Activated T-helper 2 cell treated with anti-CD3 and anti-CD28 coated beads, Interferon-gamma antibody, Interleukin-2, Interleukin-4, amounts not matched to agents 10 μg/mL and 5 μg/mL and 100 μg/mL, durations not matched to agents 14 hours and 24 hours and 36 hours (primary cell): Measurements from ENCODE around the gene ZNF737. TPM values are rescaled to one million over a fixed set of nuclear protein-coding genes. Genes with fewer than 3 reads are reported as not detected.
"Not testable (repeated sequence)": the region's sequence is repeated elsewhere in the genome, so short reads cannot be mapped to it uniquely, and the experiment has no call there.

Source experiments
- DNase-seq: peaks from one replicate; pipeline ENCODE4 v3.0.0; 2021; ENCODE audit warnings: low spot score
- H3K27ac Mint-ChIP-seq: one replicate; pipeline ENCODE4 v1.8.0; 2021; ENCODE audit warnings: mixed read lengths
- H3K27me3 Mint-ChIP-seq: one replicate; pipeline ENCODE4 v1.8.0; 2021; ENCODE audit warnings: low read depth, mixed read lengths
- H3K36me3 Mint-ChIP-seq: one replicate; pipeline ENCODE4 v1.8.0; 2021; ENCODE audit warnings: low read depth, mixed read lengths
- H3K4me1 Mint-ChIP-seq: one replicate; pipeline ENCODE4 v1.8.0; 2021; ENCODE audit warnings: low read depth, mixed read lengths
- H3K4me3 Mint-ChIP-seq: one replicate; pipeline ENCODE4 v1.8.0; 2021; ENCODE audit warnings: low read depth, mild to moderate bottlenecking, moderate library complexity, mixed read lengths
- H3K9me3 Mint-ChIP-seq: one replicate; pipeline ENCODE4 v1.8.0; 2021; ENCODE audit warnings: mixed read lengths
- intact Hi-C: fragments of 100-400 bp; cut with micrococcal nuclease; formaldehyde crosslinking; loops from one replicate; pipeline ENCODE4 v1.15.1; 2023
- total RNA-seq: library from RNA; stranded (reverse); gene quantifications from 2 replicates; pipeline ENCODE4 v1.2.3, GENCODE V29; 2022

ZNF737 gene
- 7.0 TPM in 2 replicates for total RNA-seq

DNA sequence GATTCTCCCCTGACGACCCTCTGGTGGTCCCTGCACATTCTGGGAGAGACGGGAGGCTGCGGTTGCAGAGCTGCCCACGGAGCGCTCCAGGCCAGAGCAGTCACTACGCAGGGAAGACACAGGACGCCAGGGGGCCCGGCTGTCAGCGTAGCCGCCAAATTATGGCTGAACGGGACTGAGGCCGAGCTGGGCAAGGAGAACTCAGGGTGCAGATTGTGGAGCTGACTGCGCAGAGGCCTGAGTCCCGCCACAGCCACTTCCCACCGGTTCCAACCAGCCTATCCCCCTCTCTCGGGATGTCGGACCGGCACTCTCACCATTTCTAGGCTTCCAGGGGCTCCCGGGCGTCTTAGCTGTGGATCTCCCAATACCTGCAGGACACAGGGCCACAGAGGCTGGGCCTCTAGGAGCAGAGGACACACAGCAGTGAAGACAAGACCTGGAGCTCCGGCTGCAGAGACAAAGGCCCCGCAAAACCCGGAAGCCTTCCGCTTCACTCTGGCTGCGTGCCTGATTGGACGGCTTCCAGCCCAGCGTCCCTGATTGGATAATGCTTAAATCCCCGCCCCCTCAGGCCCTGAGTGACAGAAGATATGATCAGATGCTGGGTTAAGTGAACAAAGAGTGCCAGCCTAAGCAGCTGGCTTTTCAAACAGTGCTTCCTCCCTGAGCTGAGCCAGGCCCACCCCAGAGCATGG lies at the start of gene ZNF737:
TSS of gene ZNF737 (minus strand) at position 461 of the 698 bp plus-strand sequence. CDS start at position 320, 141 bp downstream.
- Mint-ChIP-seq H3K9me3 (peaks cover 51% of the 10 kb centered on the region), H3K27me3 (no peaks in the 10 kb centered on the region), H3K4me3 (peak within 1 kb of the TSS; percentile 97), H3K27ac (peak within 1 kb of the TSS; percentile 97), H3K36me3 (peaks cover 49% of the 10 kb centered on the region), H3K4me1 (peaks cover 12% of the 10 kb centered on the region)
- intact Hi-C loops = loop anchor here (10.0 kb wide), 2 partner anchors 759 to 901 kb away; partner anchors contain the start of genes ATP13A1, ZNF101 and ZNF708
- peak; percentile 86 for DNase-seq

DNA sequence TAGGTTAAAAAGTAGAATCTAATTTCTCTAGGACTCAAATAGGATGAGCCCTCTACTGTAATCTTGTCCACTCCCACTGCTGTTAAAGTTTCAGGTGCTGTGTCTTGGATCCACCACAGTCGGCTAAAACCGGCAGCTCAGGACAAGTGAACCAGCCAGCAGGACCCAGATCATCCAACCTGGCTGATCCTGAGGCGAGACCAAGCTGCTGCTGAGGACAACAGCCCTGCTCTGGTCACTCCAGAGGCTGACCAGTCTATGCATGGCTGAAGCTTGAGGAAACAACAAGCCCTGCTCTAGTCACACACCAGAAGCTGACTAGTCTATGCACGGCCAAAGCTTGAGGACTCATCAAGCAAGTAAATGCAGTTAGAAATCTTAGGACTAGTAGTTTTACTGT lies 49.4 kb upstream of the ZNF737 start:
- H3K27me3 Mint-ChIP-seq, H3K4me3 Mint-ChIP-seq, H3K4me1 Mint-ChIP-seq, DNase-seq, H3K27ac Mint-ChIP-seq, H3K36me3 Mint-ChIP-seq, intact Hi-C loops: not testable (repeated sequence)
- peaks cover 72% of the 10 kb centered on the region for H3K9me3 Mint-ChIP-seq

DNA sequence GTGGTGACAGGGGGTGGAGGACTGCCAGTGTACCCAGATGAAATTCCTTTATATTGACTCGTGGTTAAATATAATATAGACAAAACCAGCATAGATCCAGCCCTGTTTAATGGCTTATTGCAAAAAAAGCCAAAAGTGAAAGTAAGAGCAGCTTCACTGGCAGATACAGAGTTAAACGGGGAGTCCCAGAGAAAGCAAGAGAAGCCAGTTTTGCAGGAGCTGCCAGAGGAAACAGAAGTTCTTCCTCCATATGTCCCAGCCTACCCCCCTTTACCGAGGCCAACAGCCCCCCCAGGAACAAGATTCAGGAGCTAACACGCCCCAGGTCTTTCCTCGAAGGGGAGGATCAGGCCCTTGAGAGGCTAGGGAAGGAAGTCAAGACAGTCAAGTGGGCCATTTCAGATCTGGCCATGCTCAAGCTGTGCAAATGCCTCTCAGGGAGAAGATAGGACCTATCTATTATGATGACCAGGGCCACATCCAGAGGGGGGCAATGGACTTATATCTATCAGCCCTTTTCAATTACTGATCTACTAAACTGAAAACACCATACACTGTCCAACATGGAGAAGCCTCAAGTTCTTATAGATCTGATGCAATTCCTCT lies 47.2 kb upstream of the ZNF737 start:
- H3K27me3 Mint-ChIP-seq = no peaks in the 10 kb centered on the region
- H3K4me3 Mint-ChIP-seq = no peak overlapping the region
- no peaks in the 10 kb centered on the region for H3K4me1 Mint-ChIP-seq
- H3K27ac Mint-ChIP-seq = no peak overlapping the region
- intact Hi-C loops = no loop called here
- DNase-seq = no peak
- no peaks in the 10 kb centered on the region for H3K36me3 Mint-ChIP-seq
- H3K9me3 Mint-ChIP-seq = peaks cover 79% of the 10 kb centered on the region

DNA sequence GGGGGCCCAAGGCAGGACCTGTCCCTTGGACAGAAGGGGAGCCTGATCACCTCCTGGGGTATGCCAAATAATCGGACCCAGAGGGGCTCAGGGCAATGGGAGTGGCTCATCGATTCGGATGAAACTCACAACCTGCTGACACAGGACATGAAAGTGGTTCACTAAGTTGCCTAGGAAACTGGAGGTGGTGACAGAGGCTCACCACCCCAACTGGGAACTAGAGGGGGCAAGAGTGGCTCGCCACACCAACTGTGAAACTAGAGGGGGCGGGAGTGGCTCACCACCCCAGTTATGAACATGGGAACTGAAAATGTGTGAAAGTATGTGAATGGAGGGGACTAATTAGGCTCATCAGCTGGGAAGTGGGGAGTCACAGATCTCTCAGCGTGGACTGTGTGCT lies 46.3 kb upstream of the ZNF737 start:
- no peak overlapping the region for H3K4me3 Mint-ChIP-seq
- H3K36me3 Mint-ChIP-seq = no peaks in the 10 kb centered on the region
- no peaks in the 10 kb centered on the region for H3K27me3 Mint-ChIP-seq
- H3K27ac Mint-ChIP-seq = no peak overlapping the region
- peaks cover 76% of the 10 kb centered on the region for H3K9me3 Mint-ChIP-seq
- DNase-seq = no peak
- H3K4me1 Mint-ChIP-seq = no peaks in the 10 kb centered on the region
- intact Hi-C loops = no loop called here

DNA sequence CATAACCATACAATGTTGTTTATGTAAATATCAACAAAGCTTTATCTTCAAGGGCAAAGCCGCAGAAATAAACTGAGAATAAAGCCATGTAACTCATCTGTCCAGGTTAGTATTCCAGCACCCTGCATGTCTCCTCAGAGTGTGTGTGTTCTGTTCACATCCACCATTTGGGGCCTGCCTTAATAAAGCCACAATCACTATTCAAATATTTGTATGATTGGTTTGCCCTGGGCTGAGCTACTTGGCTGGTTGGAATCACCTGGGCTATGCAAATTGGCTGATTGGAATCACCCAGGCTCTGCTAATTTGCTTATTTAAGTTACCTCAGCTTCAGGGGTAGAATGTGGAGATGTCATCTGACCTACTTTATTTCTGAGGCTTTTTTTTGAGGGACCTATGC lies 42.4 kb upstream of the ZNF737 start:
- H3K4me3 Mint-ChIP-seq = no peak overlapping the region
- no peaks in the 10 kb centered on the region for H3K27me3 Mint-ChIP-seq
- DNase-seq = no peak
- no peaks in the 10 kb centered on the region for H3K36me3 Mint-ChIP-seq
- H3K9me3 Mint-ChIP-seq = peaks cover 64% of the 10 kb centered on the region
- H3K4me1 Mint-ChIP-seq = no peaks in the 10 kb centered on the region
- no peak overlapping the region for H3K27ac Mint-ChIP-seq
- intact Hi-C loops = no loop called here

DNA sequence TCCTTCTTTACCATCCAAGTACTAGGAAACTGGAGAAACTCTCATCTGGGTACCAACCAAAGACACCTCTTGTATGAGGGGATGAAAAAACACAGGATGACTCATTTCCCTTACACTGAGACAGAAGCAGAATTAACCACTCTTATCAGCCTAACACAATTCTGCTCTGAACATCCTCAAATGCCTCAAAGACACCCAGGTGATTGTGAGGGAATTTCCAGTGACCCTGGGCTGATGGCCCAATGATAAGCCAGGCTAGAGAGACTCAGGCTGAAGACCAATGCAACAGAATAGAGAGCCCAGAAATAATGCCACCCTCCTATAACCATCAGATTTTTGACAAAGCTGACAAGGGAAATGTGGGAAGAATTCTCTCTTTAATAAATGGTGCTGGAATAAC lies 7.0 kb downstream of the ZNF737 start:
- H3K4me1 Mint-ChIP-seq = peaks cover 2% of the 10 kb centered on the region
- intact Hi-C loops = no loop called here
- no peak overlapping the region for H3K4me3 Mint-ChIP-seq
- no peaks in the 10 kb centered on the region for H3K27me3 Mint-ChIP-seq
- H3K36me3 Mint-ChIP-seq = peaks cover 84% of the 10 kb centered on the region
- no peak for DNase-seq
- H3K27ac Mint-ChIP-seq = no peak overlapping the region
- peaks cover 74% of the 10 kb centered on the region for H3K9me3 Mint-ChIP-seq

DNA sequence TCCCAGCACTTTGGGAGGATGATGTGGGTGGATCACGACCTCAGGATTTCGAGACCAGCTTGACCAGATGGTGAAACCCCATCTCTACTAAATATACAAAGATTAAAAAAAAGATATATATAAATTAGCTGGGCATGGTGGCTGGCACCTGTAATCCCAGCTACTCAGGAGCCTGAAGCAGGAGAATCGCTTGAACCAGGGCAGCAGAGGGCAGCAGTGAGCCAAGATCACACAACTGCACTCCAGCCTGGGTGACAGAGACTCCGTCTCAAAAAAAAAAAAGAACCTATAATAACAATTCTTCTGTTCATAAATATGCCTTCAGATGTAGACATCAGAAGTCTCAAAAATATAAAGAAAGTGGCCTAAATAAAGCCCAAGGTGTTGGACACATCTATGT lies 7.6 kb downstream of the ZNF737 start:
- peaks cover 77% of the 10 kb centered on the region for H3K9me3 Mint-ChIP-seq
- no peaks in the 10 kb centered on the region for H3K27me3 Mint-ChIP-seq
- H3K4me3 Mint-ChIP-seq = no peak overlapping the region
- intact Hi-C loops = no loop called here
- no peak overlapping the region for H3K27ac Mint-ChIP-seq
- H3K4me1 Mint-ChIP-seq = peaks cover 2% of the 10 kb centered on the region
- no peak for DNase-seq
- H3K36me3 Mint-ChIP-seq = peaks cover 84% of the 10 kb centered on the region

DNA sequence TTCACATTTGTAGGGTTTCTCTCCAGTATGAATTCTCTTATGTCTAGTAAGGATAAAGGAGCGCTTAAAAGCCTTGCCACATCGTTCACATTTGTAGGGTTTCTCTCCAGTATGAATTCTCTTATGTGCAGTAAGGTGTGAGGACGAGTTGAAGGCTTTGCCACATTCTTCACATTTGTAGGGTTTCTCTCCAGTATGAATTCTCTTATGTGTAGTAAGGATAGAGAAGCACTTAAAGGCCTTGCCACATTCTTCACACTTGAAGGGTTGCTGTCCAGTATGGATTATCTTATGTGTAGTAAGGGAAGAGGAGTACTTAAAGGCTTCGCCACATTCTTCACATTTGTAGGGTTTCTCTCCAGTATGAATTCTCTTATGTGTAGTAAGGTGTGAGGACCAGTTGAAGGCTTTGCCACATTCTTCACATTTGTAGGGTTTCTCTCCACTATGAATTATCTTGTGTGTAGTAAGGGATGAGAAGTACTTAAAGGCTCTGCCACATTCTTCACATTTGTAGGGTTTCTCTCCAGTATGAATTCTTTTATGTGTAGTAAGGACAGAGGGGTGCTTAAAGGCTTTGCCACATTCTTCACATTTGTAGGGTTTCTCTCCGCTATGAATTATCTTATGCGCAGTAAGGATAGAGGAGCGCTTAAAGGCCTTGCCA lies 20.8 kb downstream of the ZNF737 start:
- DNase-seq, H3K27ac Mint-ChIP-seq, H3K4me1 Mint-ChIP-seq, H3K4me3 Mint-ChIP-seq, H3K27me3 Mint-ChIP-seq, intact Hi-C loops: not testable (repeated sequence)
- Mint-ChIP-seq H3K36me3 (peaks cover 59% of the 10 kb centered on the region), H3K9me3 (peaks cover 68% of the 10 kb centered on the region)

DNA sequence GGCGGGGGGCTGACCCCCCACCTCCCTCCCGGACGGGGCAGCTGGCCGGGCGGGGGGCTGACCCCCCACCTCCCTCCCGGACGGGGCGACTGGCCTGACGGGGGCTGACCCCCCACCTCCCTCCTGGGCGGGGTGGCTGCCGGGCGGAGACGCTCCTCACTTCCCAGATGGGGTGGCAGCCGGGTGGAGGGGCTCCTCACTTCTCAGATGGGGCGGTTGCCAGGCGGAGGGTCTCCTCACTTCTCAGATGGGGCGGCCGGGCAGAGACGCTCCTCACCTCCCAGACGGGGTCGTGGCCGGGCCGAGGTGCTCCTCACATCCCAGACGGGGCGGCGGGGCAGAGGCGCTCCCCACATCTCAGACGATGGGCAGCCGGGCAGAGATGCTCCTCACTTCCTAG lies 35.3 kb downstream of the ZNF737 start:
- H3K4me3 Mint-ChIP-seq, H3K36me3 Mint-ChIP-seq, H3K4me1 Mint-ChIP-seq, DNase-seq, H3K27me3 Mint-ChIP-seq, H3K27ac Mint-ChIP-seq, intact Hi-C loops: not testable (repeated sequence)
- H3K9me3 Mint-ChIP-seq = peaks cover 37% of the 10 kb centered on the region

DNA sequence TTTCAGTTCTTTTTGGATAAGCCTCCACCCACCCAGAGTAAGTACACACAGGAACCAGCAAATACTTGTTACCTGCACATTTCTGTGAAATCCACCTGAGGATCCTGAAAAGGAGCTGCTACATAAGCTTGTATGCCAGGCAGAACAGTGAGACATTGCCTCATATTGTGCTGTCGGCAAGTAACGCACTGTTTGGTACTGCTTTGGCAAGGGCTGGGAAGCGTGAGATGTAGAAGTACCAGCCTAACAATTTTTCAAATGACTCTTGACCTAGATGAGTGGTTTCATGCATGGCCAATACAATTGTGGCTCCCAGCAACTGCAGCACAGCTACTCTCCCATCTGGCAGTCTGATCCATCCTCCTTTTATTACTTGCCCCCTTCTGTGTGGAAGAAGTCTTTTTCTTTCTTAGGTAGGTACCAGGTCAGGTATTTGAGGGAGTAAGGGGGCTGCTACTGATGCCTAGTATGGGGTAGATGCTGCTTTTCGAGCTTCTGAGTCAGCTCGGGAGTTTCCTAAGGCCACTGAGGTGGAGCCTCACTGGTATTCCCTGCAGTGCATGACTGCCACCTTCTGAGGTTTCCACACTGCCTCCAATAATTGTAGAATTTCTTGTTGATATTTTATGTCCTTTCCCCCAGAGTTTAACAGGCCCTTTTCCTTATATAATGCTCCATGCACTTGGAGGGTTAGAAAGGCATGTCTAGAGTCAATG lies 52.2 kb downstream of the ZNF737 start:
- DNase-seq = no peak
- H3K4me3 Mint-ChIP-seq = no peak overlapping the region
- H3K27me3 Mint-ChIP-seq = no peaks in the 10 kb centered on the region
- no peak overlapping the region for H3K27ac Mint-ChIP-seq
- H3K36me3 Mint-ChIP-seq = no peaks in the 10 kb centered on the region
- intact Hi-C loops = no loop called here
- peaks cover 80% of the 10 kb centered on the region for H3K9me3 Mint-ChIP-seq
- H3K4me1 Mint-ChIP-seq = no peaks in the 10 kb centered on the region

DNA sequence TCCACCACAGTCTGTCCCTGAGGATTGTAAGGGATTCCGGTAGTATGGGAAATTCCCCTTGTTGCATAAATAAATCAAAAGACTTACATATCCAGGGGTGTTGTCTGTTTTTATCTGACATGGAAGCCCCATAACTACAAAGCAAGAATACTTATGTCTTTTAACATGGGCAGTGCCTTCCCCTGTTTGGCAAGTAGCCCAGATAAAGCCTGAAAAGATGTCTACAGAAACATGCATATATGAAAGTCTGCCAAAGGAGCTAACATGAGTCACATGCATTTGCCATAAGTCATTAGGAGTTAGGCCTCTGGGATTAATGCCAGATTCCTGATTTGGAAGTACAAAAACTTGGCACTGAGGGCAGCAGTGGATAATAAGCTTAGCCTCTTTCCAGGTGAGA lies 62.1 kb downstream of the ZNF737 start:
- no peaks in the 10 kb centered on the region for H3K36me3 Mint-ChIP-seq
- H3K27ac Mint-ChIP-seq = no peak overlapping the region
- no peak for DNase-seq
- peaks cover 75% of the 10 kb centered on the region for H3K9me3 Mint-ChIP-seq
- H3K27me3 Mint-ChIP-seq = no peaks in the 10 kb centered on the region
- intact Hi-C loops = no loop called here
- no peak overlapping the region for H3K4me3 Mint-ChIP-seq
- no peaks in the 10 kb centered on the region for H3K4me1 Mint-ChIP-seq
